ENCODE measurements around the gene WDR27.

DNA sequence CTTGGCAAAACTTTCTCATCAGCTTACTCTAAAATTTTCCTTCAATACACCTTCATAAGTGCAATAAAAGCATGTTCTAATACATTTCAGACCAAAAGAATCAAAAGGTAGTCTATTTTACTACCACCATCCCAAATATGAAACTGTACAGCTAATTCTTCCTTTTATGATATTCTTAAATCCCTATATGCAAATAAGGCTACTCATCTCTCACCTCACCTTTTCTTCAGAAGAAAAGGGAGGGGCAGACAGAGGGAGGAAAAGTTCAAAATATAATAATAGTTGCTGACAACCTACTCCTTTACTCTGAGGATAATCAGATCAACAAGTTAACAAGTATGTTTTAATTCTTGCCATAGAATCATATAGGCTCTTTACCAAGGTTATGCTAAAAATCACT is 7.5 kb upstream of the WDR27 start:
- TF ChIP-seq, protein P1, sequence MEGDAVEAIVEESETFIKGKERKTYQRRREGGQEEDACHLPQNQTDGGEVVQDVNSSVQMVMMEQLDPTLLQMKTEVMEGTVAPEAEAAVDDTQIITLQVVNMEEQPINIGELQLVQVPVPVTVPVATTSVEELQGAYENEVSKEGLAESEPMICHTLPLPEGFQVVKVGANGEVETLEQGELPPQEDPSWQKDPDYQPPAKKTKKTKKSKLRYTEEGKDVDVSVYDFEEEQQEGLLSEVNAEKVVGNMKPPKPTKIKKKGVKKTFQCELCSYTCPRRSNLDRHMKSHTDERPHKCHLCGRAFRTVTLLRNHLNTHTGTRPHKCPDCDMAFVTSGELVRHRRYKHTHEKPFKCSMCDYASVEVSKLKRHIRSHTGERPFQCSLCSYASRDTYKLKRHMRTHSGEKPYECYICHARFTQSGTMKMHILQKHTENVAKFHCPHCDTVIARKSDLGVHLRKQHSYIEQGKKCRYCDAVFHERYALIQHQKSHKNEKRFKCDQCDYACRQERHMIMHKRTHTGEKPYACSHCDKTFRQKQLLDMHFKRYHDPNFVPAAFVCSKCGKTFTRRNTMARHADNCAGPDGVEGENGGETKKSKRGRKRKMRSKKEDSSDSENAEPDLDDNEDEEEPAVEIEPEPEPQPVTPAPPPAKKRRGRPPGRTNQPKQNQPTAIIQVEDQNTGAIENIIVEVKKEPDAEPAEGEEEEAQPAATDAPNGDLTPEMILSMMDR (IDR thresholded peaks at IDR 0.05; ENCODE audit: borderline replicate concordance, extremely low read depth, low read length, poor library complexity, severe bottlenecking), result no peak
- TF ChIP-seq EZH2 (IDR thresholded peaks at IDR 0.05; ENCODE audit: borderline replicate concordance, low read depth, low read length, severe bottlenecking), result no peak

Data from DND-41 (cell line).